ENCODE data around the gene MTCL1. TPM values are rescaled to one million over a fixed set of nuclear protein-coding genes. Genes with fewer than 3 reads are reported as not detected.

The MTCL1 gene
- total RNA-seq, 1 experiment from 2014 or later, result 22.7 TPM

DNA sequence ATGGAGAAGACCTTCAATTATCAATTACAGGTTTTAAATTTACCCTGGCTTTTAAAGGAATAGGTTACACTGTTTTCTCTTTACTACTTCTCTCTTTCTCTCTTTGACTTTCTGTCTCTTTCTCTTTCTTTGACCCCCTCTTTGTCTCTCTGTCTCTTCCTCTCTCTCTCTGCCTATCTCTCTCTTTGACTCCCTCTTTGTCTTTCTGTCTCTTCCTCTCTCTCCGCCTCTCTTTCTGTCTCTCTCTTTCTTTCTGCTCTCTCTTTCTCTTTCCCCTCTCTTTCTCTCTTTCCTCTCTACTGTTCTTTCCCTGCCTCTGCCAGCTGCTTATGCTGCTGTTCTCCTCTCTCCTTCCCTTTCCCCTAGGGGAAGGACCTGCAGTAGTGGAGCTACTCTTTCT lies 175.7 kb downstream of the MTCL1 start (continued):
- TF ChIP-seq, protein P1, sequence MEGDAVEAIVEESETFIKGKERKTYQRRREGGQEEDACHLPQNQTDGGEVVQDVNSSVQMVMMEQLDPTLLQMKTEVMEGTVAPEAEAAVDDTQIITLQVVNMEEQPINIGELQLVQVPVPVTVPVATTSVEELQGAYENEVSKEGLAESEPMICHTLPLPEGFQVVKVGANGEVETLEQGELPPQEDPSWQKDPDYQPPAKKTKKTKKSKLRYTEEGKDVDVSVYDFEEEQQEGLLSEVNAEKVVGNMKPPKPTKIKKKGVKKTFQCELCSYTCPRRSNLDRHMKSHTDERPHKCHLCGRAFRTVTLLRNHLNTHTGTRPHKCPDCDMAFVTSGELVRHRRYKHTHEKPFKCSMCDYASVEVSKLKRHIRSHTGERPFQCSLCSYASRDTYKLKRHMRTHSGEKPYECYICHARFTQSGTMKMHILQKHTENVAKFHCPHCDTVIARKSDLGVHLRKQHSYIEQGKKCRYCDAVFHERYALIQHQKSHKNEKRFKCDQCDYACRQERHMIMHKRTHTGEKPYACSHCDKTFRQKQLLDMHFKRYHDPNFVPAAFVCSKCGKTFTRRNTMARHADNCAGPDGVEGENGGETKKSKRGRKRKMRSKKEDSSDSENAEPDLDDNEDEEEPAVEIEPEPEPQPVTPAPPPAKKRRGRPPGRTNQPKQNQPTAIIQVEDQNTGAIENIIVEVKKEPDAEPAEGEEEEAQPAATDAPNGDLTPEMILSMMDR (IDR thresholded peaks at IDR 0.05 in 2 of 3, conservative IDR thresholded peaks at IDR 0.05 in 1 of 3; ENCODE audit: borderline replicate concordance in 1 of 3, insufficient read depth in 1 of 3, low read depth in 2 of 3, low read length in 2 of 3), result no peak

Other genes starting within 250 kb of the MTCL1 start
- gene RAB12, start 96.1 kb upstream of the MTCL1 start, total RNA-seq (2021; ENCODE audit: unreplicated experiment), result 32.7 TPM

Measured in HCT116 (cell line).